OCI-LY7 (cell line): ENCODE results near the gene PCID2. TPM values are rescaled to one million over a fixed set of nuclear protein-coding genes. Genes with fewer than 3 reads are reported as not detected.
"Not testable (repeated sequence)": the region's sequence is repeated elsewhere in the genome, so short reads cannot be mapped to it uniquely, and the experiment has no call there.

Source experiments
- Bru-seq: library from RNA; stranded (reverse); fragments of 400-500 nt; gene quantifications from one replicate; lab custom pipeline; 2021; lab: Mats Ljungman, UMichigan
- BruChase-seq, 2 experiments: library from RNA; stranded (reverse); fragments of 400-500 nt; gene quantifications; one replicate each; lab custom pipeline; 2021; lab: Mats Ljungman, UMichigan
- BruUV-seq: library from RNA; stranded (reverse); fragments of 400-500 nt; replicated peaks from 2 replicates; lab custom pipeline; 2021; lab: Mats Ljungman, UMichigan
- CTCF ChIA-PET: fragments of 300-600 bp; sonication (Branson Sonifier 250); formaldehyde crosslinking; loops from one replicate; lab custom pipeline; 2022; ENCODE audit warnings: antibody characterized with exemption; ENCODE audit not compliant: unreplicated experiment; lab: Charles Lee
- POLR2A ChIA-PET: fragments of 300-600 bp; sonication (Branson Sonifier 250); formaldehyde crosslinking; loops from one replicate; lab custom pipeline; 2022; ENCODE audit warnings: antibody characterized with exemption; lab: Charles Lee
- DNase-seq: peaks from one replicate; pipeline ENCODE4 v3.0.0-alpha.2; 2015; ENCODE audit warnings: low spot score
- H2AFZ ChIP-seq: fragments of 200-600 bp; sonication (generic), shearing (Covaris generic); 2 replicates; pipeline ENCODE4 v1.6.1; 2014; ENCODE audit warnings: mild to moderate bottlenecking, antibody characterized with exemption, low read length, moderate library complexity
- H3K27ac ChIP-seq: fragments of 200-600 bp; sonication (generic); 2 replicates; pipeline ENCODE4 v1.5.1; 2014; ENCODE audit warnings: mixed run types, low read depth, mild to moderate bottlenecking, moderate library complexity, low read length, inconsistent platforms; ENCODE audit not compliant: poor library complexity, severe bottlenecking
- H3K36me3 ChIP-seq: fragments of 200-600 bp; sonication (generic); 2 replicates; pipeline ENCODE4 v1.6.1; 2014; ENCODE audit warnings: mild to moderate bottlenecking, antibody characterized with exemption, low read length, moderate library complexity, mixed read lengths; ENCODE audit not compliant: insufficient read depth
- H3K4me1 ChIP-seq: fragments of 200-600 bp; sonication (generic); 2 replicates; pipeline ENCODE4 v1.5.1; 2014; ENCODE audit warnings: mild to moderate bottlenecking, low read length; ENCODE audit not compliant: insufficient read depth, poor library complexity, severe bottlenecking
- H3K4me2 ChIP-seq: fragments of 200-600 bp; sonication (generic); 2 replicates; pipeline ENCODE4 v1.6.1; 2014; ENCODE audit warnings: mild to moderate bottlenecking, low read length
- H3K4me3 ChIP-seq: fragments of 200-600 bp; sonication (generic); 2 replicates; pipeline ENCODE4 v1.5.1; 2014; ENCODE audit warnings: mild to moderate bottlenecking, low read depth, low read length; ENCODE audit not compliant: poor library complexity, severe bottlenecking
- H3K79me2 ChIP-seq: fragments of 200-600 bp; sonication (generic); 2 replicates; pipeline ENCODE4 v1.6.1; 2016; ENCODE audit warnings: low read depth, mild to moderate bottlenecking, low read length, moderate library complexity, mixed read lengths; ENCODE audit not compliant: insufficient read depth
- H3K9me2 ChIP-seq: fragments of 200-600 bp; sonication (generic); 2 replicates; pipeline ENCODE4 v1.6.1; 2016; ENCODE audit warnings: mild to moderate bottlenecking, low read length, mixed read lengths; ENCODE audit not compliant: insufficient read depth
- H3K9me3 ChIP-seq: fragments of 200-600 bp; sonication (generic); 2 replicates; pipeline ENCODE4 v1.6.1; 2014; ENCODE audit warnings: mild to moderate bottlenecking, mixed run types, low read length, mixed read lengths
- H4K20me1 ChIP-seq: fragments of 200-600 bp; sonication (generic); 2 replicates; pipeline ENCODE4 v1.6.1; 2014; ENCODE audit warnings: mild to moderate bottlenecking, antibody characterized with exemption, low read length, moderate library complexity, mixed read lengths; ENCODE audit not compliant: insufficient read depth
- CTCF ChIP-seq: fragments of 200-600 bp; sonication (generic); conservative IDR thresholded peaks from 2 replicates; pipeline ENCODE4 v1.5.1; 2014; ENCODE audit warnings: mild to moderate bottlenecking, antibody characterized with exemption, low read length, moderate library complexity, mixed read lengths
- EZH2phosphoT487 ChIP-seq: fragments of 200-600 bp; sonication (generic); IDR thresholded peaks from 2 replicates; pipeline ENCODE4 v1.6.1; 2018; ENCODE audit warnings: low read depth, borderline replicate concordance, mild to moderate bottlenecking, mixed run types, antibody characterized with exemption, low read length, moderate library complexity, mixed read lengths
- intact Hi-C: fragments of 100-400 bp; cut with micrococcal nuclease; formaldehyde crosslinking; loops from one replicate; pipeline ENCODE4 v1.10.0; 2022; ENCODE audit not compliant: unreplicated experiment
- long read RNA-seq: library from polyadenylated mRNA; stranded (forward); transcript quantifications from one replicate; pipeline ENCODE4 v2.0.0, GENCODE V29; 2022
- total RNA-seq, 2 experiments: library from RNA; depleted of rRNA in 1 of 2; stranded (reverse); fragments of >200 nt in 1 of 2; shearing (Covaris generic) in 1 of 2; gene quantifications; 2 replicates each; pipeline ENCODE4 v1.2.3, GENCODE V29; 2014 to 2022

Gene PCID2
- 38.3 and 41.9 TPM in 2 replicates for total RNA-seq (2014; rRNA removed; shearing (Covaris generic))
- 27.9 and 30.2 TPM in 2 replicates for total RNA-seq (2022)
- percentile 73 among the genes with signal in this experiment for Bru-seq, nascent RNA
- percentile 76 among the genes with signal in this experiment for BruChase-seq, experiment 1, labeled RNA remaining after a 6-hour chase
- BruChase-seq, experiment 2, labeled RNA remaining after a 2-hour chase = percentile 85 among the genes with signal in this experiment
- long read RNA-seq, transcript PCID2-206 (15 exons, 1,671 nt) = minor isoform, 10 of 45 reads
- long read RNA-seq, transcript PCID2-202 (14 exons, 1,898 nt) = major isoform, 18 of 45 reads
- long read RNA-seq, partial matches to known transcripts = 2 of 45 reads
- long read RNA-seq, other reads (novel, unspliced or antisense) = 13 of 45 reads

- H3K4me2 ChIP-seq = peak within 1 kb of the TSS; percentile 86
- ChIA-PET CTCF (no interaction called here), POLR2A (no interaction called here)
- no peaks in the 10 kb centered on the region; the same call in 1 of the 2 replicates for H4K20me1 ChIP-seq
- H2AFZ ChIP-seq = peak within 1 kb of the TSS; percentile 65
- DNase-seq = peak; percentile 88
- H3K27ac ChIP-seq = peak within 1 kb of the TSS; percentile 84
- peaks cover 22% of the 10 kb centered on the region for H3K4me1 ChIP-seq
- no TSS peak for BruUV-seq
- H3K79me2 ChIP-seq = peaks cover 83% of the 10 kb centered on the region
- H3K36me3 ChIP-seq = peaks cover 36% of the 10 kb centered on the region
- H3K9me2 ChIP-seq = no peaks in the 10 kb centered on the region
- no peaks in the 10 kb centered on the region for H3K9me3 ChIP-seq
- H3K4me3 ChIP-seq = peak within 1 kb of the TSS; percentile 94
- no peak for TF ChIP-seq EZH2phosphoT487
- no peak for TF ChIP-seq CTCF
- intact Hi-C loops = loop anchor here (1.0 to 10.0 kb wide), 2 partner anchors 241 to 376 kb away; partner anchors contain the start of gene TFDP1
These were observed at the start of gene PCID2 for GRCh38 chr13:113208421-113209335. Gene PCID2 (minus strand): TSS chr13:113208669. CDS start chr13:113208634, 35 bp downstream.

GRCh38 chr13:113257908-113258307 lies 49.4 kb upstream of the PCID2 start:
- H3K4me3 ChIP-seq, H4K20me1 ChIP-seq, DNase-seq, H3K4me2 ChIP-seq, H3K27ac ChIP-seq, H2AFZ ChIP-seq, H3K9me3 ChIP-seq, H3K4me1 ChIP-seq, BruUV-seq, H3K9me2 ChIP-seq, H3K79me2 ChIP-seq, CTCF ChIA-PET, intact Hi-C loops, POLR2A ChIA-PET: not testable (repeated sequence)
- H3K36me3 ChIP-seq = peaks cover 60% of the 10 kb centered on the region

GRCh38 chr13:113252516-113253095 lies 44.1 kb upstream of the PCID2 start:
- Histone ChIP-seq H3K4me2 (no peak overlapping the region), H3K4me3 (no peak overlapping the region), H3K9me3 (no peaks in the 10 kb centered on the region), H3K4me1 (no peaks in the 10 kb centered on the region), H3K36me3 (peaks cover 46% of the 10 kb centered on the region), H2AFZ (no peak overlapping the region), H4K20me1 (no peaks in the 10 kb centered on the region), H3K27ac (no peak overlapping the region), H3K9me2 (no peaks in the 10 kb centered on the region), H3K79me2 (no peaks in the 10 kb centered on the region)
- POLR2A ChIA-PET = no interaction called here
- DNase-seq = no peak
- TF ChIP-seq EZH2phosphoT487 (no peak), CTCF (no peak)
- BruUV-seq = no TSS peak
- CTCF ChIA-PET = no interaction called here
- intact Hi-C loops = no loop called here
